ENCODE measurements around the gene JCAD. TPM values are rescaled to one million over a fixed set of nuclear protein-coding genes. Genes with fewer than 3 reads are reported as not detected.

JCAD gene
- total RNA-seq, 1 donor from 2014 or later, result 3.3 TPM

- no peak overlapping the region for H3K4me3 ChIP-seq (ENCODE audit: low read depth, low read length)
- DNase-seq (ENCODE audit: low read depth), result no peak
- no peak for TF ChIP-seq CTCF (conservative IDR thresholded peaks at IDR 0.05; ENCODE audit: low read depth, low read length)
These were observed 85.5 kb downstream of the JCAD start for GRCh38 chr10:29973921-29974320.

DNA sequence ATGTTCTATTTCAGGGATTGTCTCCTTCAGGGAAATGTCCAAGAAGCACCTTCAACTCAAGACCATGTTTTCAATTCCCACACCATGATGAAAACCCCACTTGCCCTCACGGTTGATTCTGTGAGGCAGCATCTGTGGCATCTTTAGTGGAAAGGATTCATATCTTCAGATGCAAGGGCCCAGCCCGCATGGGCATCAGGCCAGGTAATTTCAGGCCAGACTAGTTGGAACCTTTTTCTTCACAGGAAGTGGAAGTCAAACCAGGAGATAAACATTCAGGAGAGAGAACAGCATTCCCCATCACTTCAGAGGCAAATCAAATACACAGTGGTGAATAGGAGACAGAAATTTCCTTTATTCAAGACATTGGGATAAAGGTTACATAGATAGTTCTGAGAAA is 88.8 kb downstream of the JCAD start:
- TF ChIP-seq CTCF (conservative IDR thresholded peaks at IDR 0.05; ENCODE audit: low read depth, low read length), result no peak
- H3K4me3 ChIP-seq (ENCODE audit: low read depth, low read length), result no peak overlapping the region
- no peak for DNase-seq (ENCODE audit: low read depth)

DNA sequence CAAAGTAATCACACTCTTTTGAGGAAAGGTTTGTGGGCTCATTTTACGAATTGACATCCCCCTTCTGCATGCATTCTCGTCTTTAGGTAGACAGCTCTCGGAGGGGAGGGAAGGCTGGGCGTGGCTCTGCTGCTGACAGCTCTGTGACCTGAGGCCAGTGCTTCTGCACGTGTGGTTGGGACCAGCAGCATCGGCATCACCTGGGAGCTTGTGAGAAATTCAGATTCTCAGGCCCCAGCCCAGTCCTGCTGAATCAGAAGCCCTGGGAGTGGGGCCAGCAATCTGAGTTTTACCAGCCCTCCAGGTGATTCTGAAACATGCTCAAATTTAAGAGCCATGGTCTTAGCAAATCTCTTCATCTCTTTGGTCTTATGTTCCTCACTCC is 89.4 kb downstream of the JCAD start:
- H3K4me3 ChIP-seq (ENCODE audit: low read depth, low read length), result no peak overlapping the region
- no peak for TF ChIP-seq CTCF (conservative IDR thresholded peaks at IDR 0.05; ENCODE audit: low read depth, low read length)
- no peak for DNase-seq (ENCODE audit: low read depth)

- no peak for TF ChIP-seq CTCF (conservative IDR thresholded peaks at IDR 0.05; ENCODE audit: low read depth, low read length)
- H3K4me3 ChIP-seq (ENCODE audit: low read depth, low read length), result no peak overlapping the region
- no peak for DNase-seq (ENCODE audit: low read depth)
These were observed 90.0 kb downstream of the JCAD start for GRCh38 chr10:29969255-29970011.

GRCh38 chr10:29968585-29968984 is 90.8 kb downstream of the JCAD start:
- no peak for TF ChIP-seq CTCF (conservative IDR thresholded peaks at IDR 0.05; ENCODE audit: low read depth, low read length)
- H3K4me3 ChIP-seq (ENCODE audit: low read depth, low read length), result no peak overlapping the region
- DNase-seq (ENCODE audit: low read depth), result no peak

DNA sequence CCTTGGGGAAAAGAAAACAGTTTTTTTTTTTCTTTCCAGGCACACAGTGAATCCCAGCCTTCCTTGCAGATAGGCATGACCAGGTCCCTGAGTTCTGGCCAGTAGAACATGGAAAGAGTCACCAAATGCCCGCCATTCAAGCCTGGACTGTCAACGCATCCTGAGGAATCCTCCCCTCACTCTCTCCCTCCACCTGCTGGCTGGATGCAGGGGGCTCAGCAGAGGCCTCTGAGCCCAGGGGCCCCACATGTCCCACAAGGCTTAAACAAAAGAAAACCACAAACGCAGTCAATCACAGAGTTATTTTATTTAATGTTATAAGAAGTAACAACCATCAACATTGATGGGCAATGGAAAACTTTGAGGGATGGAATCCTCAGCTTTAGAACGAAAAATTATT is 93.1 kb downstream of the JCAD start:
- no peak for DNase-seq (ENCODE audit: low read depth)
- TF ChIP-seq CTCF (conservative IDR thresholded peaks at IDR 0.05; ENCODE audit: low read depth, low read length), result no peak
- no peak overlapping the region for H3K4me3 ChIP-seq (ENCODE audit: low read depth, low read length)
